HG02885 (cell line): ENCODE measurements around the gene MATK.
"Not testable (repeated sequence)": the region's sequence is repeated elsewhere in the genome, so short reads cannot be mapped to it uniquely, and the experiment has no call there.

ENCODE experiments used
- ATAC-seq: cut with Tn5 transposase; IDR thresholded peaks from one replicate; pipeline ENCODE4 v1.9.1; 2021; ENCODE audit warnings: mild to moderate bottlenecking; ENCODE audit not compliant: unreplicated experiment, poor library complexity

The MATK gene

DNA sequence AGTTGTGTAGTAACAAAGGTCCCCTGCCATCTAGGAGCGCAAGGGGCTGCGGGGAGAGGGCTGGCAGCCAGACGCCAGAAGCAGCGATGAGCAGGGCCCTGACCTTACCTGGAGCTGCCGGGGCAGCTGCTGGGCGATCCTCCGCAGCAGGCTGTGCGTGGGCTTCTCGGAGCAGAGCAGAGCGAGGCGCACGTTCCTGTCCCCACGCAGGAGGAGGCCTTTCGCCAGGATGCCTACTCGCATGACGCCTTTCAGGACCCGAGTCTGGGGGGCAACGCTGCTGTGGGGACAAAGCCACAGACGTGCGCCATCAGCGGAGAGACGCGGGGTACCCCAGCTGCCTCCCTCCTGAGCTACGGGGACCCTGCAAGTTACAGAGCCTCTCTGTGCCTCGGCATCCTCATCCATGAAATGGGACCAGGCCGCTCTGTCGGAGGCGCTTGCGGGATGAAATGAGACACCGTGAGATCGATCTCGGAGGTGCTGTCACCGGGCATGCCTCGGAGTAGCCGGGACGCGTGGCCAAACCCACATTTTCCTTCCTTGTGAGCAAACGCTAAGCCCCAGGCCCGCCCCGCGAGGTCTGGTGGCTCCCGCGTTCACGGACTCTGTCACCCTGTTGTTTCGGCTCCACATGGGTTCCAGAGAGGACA, 30.5 kb upstream of the MATK start:
- ATAC-seq, result no peak

- not testable (repeated sequence) for ATAC-seq
These were observed 30.0 kb upstream of the MATK start for GRCh38 chr19:3816148-3816547.

- no peak for ATAC-seq
These were observed 28.5 kb upstream of the MATK start for GRCh38 chr19:3814648-3815047.

- no peak for ATAC-seq
These were observed 27.6 kb upstream of the MATK start for GRCh38 chr19:3813473-3814392.

GRCh38 chr19:3810708-3811355, 24.7 kb upstream of the MATK start:
- ATAC-seq, result no peak

DNA sequence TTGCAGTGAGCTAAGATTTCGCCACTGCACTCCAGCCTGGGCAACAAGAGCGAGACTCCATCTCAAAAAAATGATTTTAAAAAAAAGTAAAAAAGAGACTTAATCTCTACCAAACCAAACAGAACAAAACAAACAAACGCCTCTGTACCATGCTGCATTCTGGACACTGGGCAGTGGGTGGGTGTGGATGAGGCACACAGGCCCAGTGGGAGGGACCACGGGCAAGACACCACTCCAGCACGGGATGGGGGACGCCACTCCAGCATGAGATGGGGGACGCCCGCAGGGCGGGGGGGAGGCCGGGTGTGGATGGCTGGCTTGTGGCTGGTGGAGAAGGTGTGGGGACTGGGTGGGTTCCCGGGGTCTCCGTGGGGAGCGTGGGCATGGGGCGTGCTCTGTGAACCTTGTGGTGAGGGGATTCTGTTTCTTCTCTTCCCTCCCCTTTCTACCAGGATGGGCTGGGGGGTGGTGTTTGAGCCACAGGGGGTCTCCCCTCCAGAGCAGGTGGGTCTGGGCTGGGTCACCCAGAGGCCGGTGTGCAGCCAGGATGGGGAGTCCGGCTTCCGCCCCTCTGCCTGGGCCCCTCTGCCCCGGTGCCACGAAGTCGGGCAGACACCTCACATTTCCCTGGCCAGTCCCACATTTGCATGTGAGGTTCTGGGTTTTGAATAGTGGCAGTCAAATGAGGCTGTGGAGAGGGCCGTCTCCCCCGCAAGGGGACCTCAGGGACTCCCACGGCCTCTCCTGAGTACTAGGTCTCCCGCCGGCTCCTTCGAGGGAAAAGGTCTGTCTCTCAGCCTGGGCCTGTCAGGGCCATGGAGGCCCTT, 23.9 kb upstream of the MATK start:
- no peak for ATAC-seq

- ATAC-seq, result no peak
These were observed 22.4 kb upstream of the MATK start for GRCh38 chr19:3808420-3809143.

- no peak for ATAC-seq
These were observed 21.6 kb upstream of the MATK start for GRCh38 chr19:3807574-3808354.

DNA sequence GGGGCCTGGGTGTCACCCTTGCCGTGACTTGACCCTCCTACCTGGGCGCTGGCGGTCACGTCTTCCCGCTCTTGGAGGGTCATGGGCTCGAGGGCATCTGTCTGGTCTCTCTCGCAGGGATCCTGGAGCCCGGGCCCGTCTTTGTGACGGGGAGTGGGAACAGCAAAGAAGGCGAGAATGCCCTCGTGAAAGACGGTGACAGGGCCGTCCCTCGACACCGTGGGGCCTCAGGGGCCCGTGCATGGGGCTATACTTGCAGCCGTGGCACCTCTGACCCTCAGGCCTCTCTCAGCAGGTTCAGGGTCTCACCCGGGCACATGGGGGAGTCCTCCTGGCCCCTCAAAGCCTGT, 20.9 kb upstream of the MATK start:
- no peak for ATAC-seq

- ATAC-seq, result no peak
These were observed 19.7 kb upstream of the MATK start for GRCh38 chr19:3805859-3806258.

DNA sequence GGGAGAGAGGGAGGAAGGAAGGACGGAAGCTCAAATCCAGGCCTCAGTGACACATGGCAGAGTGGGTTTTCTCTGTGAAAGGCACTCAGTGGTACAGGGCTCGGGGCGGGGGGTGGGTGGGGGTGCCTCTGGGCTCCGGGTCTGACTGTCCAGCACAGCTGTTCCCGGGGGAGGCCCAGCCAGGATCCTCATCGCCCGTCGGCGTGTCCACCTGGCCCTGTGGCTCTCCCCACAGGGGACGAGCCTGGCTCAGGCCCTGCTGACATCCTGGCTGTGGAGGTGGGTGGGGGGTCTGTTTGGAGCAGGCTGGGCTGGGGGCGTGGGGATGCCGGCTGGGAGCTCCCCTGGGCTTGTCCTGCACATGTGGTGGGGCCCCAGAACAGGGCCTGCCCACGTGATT, 18.2 kb upstream of the MATK start:
- no peak for ATAC-seq

DNA sequence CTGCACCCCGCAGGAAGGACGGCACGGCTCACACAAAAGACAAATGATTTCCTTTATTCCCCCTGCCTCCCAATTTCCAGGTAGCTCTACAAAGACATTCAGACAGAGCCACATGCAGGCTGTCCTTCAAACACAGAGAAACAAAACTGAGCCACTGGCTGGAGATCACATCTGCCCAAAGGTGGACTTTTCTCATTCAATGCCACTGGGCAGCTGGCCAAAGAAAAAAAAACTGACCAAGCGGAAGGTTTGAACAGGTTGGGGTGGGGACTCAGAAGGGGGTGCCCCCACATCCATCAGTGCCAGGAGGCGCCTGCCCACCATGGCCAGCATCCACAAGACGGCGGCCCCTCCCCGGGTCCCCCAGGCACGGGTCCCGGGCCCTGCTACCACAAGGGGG, 17.8 kb upstream of the MATK start:
- no peak for ATAC-seq

DNA sequence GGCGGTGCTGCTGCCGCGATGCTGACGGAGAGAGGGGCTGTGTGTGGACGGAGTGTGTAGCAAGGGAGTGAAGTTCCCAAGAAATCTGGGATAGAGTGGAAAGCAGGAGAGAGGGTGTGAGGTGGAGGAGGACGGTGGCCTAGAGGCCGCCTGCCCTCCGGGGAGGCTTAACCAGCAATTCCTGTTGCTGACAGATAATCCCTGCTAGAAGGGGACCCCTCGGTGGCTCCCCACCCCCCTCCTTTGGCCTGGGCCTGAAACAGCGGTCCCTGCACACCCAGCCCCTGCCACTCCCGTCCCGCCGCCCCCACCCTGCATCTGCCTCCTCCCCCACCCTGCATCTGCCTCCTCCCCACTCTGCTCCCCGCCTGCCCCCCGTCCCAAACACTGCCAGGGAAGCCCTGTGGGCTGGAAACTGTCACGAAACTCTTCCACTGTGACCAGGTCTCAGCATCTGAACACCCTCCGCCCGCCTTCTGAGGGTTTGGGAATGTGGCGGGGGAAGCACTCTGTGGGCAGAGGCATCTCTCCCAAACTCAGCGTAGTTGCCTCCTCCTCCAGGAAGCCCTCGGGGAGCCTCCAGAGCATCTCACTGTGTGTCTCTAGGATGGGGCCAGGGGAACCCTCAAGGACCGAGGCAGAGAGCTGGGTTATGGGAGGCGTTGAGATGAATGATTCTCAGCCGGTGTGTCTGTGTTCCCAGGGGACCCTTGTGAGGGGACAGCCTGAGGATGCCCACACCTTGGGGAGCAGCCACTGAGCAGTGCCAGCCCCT, 17.1 kb upstream of the MATK start:
- ATAC-seq, result no peak

GRCh38 chr19:3801412-3802096, 15.4 kb upstream of the MATK start:
- ATAC-seq, result no peak

DNA sequence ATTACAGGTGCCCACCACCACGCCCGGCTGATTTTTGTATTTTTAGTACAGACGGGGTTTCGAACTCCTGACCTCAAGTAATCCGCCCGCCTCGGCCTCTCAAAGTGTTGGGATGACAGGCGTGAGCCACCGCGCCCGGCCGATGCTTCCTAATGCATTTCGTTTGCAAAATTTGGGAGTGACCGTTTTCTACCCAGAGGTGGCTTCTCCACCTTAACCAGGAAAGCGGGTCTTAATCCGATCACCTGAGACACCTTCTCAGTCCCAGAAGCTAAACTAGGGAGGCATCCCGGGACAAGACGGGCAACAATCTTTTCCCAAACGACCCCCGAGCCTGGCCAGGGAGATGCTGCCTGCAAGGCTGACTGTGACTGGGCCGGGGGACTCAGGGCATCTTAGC, 14.8 kb upstream of the MATK start:
- no peak for ATAC-seq

GRCh38 chr19:3798137-3798536, 12.0 kb upstream of the MATK start:
- no peak for ATAC-seq

- no peak for ATAC-seq
These were observed 10.2 kb upstream of the MATK start for GRCh38 chr19:3796358-3796757.

- no peak for ATAC-seq
These were observed 7.6 kb upstream of the MATK start for GRCh38 chr19:3793799-3794198.
